Fibroblast of skin of scalp (primary cell): ENCODE results near the gene VCL.

Experiments
- DNase-seq: peaks from one replicate; pipeline ENCODE4 v3.0.0-alpha.2; 2013

The VCL gene

DNA sequence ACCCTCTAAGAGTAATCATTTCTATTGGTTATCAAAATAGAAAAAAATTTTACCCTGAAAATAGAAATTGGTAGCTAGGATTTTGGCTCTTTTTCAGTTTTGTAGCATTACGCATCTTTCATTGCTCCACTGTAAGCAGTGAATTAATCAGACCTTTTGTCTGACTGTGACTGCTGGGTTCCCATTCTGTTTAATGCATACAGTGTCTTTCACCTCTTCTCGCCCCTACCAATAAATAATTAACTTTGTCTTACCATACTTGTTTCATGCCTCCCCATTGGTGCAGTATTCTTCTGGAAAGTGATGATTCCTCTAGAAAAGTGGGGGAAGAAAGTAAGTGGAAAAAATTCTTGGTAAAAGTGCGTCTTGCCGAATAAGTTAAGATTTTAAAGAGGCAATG is 79.5 kb downstream of the VCL start:
- DNase-seq: no peak

DNA sequence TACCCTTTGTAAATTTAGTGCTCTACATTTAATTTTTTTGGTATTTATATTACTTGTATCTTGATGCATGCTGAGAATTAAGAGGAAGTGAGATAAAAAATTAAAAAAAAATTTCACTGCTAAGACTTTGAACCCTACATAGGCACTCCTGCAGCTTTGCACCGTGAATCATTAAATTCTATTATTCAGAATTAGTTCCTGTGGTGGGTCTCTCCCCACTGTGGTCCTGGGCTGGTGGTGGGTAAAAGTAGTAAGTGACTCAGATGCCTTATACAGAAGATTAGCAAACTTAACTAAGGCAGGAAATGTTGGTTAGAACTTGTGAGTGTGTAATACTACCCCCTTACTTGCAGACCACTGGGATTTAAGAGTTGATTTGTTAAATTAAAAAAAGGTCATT is 80.1 kb downstream of the VCL start:
- peak; percentile 76 for DNase-seq

DNA sequence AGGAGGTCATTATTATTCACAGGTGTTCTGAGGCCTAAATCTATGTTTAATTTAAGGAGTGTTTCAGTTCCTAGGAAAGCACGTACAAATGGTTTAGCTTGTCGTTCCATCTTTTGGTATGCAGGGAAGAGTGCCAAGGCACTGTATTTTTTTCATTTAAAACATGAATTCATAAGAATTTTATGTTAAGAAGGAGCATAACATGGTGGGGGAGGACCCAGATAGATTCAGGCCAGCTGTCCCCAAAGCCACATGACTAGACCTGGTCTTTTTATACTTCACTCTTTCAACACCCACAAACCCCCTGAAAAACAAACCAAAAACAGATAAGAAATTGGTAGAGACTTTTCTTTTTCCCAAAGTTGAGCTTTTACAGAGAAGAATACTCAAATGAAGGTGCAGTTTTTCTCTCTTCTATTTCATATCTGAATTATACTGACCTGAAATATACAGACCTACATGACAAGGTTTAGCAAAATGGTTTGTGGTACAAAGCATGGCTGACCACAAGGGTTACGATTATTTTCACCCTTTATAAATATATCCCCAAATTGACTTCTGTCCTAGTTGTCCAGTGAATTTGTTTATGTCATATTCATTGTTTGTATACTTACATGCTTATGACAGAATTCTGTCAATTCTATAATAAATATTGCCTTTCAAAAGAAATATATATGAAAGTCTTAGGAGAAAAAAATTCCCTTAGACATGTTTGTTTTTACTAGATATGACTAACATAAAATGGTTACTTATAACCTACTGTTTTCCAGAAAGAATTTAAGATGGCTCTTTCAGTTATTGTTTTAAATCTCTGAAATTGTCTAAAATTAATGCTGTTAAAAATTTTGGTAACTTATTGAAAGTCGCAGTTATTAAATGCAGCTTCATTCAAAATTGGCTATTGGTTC is 81.4 kb downstream of the VCL start:
- DNase-seq: peak; percentile 65

DNA sequence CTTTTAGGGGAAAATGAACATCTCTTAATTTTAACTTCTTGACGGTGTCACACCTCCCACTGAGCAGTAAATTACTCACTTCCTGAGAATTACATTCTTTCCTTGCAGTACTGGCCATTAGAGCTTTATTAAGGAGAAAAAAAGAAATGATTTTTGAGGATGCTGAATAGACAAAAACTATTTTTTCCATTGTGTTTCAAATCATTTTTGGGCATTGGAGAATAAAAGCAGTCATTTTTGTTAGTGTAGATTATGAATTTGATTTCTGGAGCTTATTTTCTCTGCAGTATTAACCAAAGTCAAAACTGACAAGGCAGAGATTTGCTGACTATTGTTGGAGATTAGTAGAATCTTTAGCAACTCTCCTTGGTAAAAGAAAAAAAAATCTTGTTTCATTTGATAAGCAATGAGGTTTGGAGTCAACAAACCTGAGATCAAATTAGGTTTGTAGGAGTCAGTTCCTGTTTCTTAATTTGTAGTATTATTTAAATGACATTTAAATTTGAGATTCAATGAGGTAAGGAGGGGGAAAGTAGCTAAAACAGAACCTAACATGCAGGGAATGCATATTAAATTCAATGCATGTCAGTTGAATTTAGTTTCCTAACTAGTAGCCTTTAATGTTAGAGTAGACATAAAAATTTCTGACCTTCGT is 82.1 kb downstream of the VCL start:
- DNase-seq: peak; percentile 56

DNA sequence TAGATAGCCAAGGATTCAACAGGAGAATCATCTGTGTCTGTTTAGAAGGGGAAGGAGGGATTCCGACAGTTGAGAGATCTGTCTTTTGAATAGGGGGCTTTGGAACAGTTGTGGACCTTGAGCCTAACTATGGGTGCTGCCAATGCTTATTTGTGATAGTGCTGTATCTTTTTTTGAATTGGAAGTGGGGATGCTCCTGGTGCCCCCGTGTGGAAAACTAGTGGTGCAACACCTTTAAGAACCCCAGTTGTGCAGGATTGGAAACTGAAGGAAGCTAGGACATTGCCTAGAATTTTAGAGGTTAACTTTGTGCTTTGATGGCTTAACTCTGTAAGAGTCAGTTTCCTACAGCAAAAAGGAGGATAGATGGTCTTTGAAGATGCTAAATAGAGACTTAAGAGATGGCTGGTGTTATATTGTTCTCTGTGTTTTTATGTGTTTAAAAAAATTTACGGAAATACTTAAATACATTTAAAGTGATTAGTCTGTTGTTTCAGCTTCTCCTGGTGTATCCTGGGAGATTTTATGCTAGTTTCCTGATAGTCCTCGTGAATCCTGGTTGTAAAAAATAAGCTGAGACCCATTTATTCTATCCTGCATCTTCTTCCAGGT is 83.4 kb downstream of the VCL start:
- DNase-seq: peak; percentile 63

DNA sequence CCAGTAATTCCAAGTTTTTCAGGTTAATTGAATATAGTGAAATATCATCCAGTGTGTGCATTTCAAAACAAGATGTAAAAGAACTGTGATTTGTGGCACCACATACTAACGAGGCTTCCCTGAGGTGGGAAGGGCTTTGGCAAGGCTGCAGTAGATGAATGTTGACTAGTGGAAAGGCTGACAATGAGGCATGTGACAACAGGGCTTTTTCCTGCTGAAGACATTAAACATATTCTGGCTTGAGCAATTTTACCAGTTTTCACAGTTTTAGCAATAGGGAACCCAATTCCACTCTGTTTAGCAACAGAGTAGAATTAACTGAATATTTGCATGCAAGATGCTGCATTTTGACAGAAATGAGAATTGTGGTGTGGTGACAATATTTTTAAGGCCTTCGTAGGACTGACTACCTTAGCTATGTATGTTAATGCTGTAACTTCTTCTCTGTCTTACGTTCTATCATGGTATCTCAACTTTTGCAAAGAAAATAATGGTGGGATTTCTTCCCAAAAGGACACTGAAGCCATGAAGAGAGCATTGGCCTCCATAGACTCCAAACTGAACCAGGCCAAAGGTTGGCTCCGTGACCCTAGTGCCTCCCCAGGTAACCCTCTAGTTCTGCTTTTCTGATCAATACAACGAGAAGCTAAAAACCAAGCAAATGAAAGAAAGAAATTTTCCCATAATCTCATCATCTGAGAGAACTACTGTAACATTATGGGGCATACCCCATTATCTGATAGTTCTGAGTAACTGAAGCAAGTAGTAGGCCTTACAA is 84.2 kb downstream of the VCL start:
- no peak for DNase-seq

DNA sequence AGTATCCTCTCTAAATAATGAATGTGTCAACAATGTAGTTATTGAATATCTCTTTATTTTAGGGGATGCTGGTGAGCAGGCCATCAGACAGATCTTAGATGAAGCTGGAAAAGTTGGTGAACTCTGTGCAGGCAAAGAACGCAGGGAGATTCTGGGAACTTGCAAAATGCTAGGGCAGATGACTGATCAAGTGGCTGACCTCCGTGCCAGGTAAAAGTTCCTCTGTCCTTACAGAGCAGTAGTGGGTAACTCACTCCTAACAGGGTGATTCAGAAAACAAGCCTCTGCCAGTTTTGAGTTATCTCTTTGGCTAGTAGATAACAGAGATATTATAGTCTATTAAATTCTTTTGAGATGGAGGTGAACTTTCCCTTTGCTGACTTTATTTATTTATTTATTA is 85.4 kb downstream of the VCL start:
- DNase-seq: no peak

DNA sequence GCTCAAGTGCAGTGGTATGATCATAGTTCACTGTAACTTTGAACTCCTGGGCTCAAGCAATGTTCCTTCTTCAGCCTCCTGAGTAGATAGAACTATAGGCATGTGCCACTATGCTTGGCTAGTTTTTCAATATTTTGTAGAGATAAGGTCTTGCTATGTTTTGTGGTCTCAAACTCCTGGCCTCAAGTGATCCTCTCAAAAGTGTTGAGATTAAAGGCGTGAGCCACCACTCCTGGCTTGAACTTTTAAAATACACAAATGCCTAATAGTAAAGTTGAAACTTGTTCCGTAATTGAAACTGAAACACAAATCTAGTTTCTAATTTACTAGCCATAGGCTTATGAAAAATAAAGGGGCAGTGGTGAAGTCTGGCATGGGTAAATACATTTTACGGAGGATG is 87.0 kb downstream of the VCL start:
- DNase-seq: no peak

DNA sequence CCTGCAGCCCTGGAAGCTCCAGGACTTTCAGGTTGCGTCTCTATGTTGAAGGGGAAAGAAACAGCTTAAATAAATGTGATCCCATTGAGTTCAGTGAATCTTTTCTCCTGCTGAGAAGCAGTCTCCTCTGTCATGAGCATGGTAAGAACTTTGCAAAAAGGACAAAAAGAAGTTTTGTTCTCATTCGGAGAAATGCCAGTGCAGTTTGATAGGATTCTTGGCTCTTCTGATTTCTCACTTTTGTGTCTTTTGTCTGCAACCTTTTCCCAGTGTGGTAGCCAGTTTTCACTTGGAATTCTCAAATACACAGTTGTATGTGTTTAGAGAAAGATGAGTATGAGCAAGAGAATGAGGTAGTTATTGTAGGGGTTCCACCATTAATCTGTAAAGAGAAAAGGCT is 88.4 kb downstream of the VCL start:
- DNase-seq: no peak

DNA sequence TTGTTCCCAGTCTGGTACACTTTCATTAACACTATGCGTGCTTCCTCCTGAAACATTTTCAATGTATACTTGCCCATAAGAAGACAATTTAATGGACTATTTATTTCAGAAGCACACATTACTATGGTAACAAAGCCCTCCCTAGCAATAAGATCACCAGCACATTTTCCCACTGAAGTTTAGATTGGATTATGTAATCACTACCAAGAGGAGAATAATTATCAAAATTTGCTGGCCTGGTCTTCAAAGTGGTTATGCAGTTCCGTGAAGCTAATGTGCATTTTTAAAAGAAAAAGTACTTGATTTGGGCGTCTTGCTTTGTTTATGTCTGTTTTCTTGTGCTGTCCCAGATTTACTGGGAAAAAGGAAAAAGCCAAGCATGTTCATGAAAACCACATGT is 90.8 kb downstream of the VCL start:
- no peak for DNase-seq

DNA sequence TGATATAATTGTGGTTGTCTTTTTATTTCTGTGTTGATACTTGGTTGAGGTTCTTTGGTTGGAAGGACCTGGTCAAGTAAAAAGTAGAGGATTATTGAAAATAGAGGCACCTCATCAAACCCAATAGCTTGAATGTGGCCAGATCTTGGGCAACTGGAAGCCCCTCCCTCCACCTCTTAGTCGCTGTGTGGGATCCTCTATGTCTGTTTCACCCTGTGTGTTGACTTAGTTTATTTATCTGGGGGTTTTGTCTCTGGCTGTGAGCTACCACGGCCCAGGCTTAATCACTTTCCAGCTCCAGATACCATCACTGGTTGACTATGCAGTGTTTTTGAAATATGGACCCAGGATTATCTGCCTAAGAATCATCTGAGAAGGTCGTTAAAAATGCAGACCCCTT is 94.5 kb downstream of the VCL start:
- DNase-seq: no peak

DNA sequence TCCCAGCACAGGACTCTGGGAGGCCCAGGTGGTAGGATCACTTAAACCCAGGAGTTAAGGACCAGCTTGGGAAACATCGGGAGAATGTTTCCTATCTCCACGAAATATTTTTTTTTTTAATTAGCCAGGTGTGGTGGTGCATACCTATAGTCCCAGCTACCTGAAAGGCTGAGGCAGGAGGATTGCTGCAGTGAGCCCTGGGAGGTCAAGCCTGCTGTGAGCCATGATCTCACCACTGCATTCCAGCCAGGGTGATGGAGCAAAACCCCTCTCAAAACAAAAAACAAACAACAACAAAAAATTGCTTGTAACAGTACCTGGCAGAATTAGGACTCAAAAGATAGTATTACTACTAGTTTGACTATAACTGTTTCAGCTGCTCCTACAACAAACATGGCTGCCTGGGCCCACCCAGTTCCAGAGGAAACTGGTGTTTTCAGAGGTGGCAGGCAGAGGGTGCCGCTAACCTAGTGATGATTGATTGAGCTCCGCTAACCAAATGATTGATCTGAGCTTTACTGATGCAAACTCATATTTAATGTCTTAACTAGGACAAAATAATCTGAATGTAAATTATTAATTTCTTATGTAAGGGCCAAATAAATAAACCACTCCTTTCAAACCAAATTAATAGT is 95.7 kb downstream of the VCL start:
- no peak for DNase-seq

DNA sequence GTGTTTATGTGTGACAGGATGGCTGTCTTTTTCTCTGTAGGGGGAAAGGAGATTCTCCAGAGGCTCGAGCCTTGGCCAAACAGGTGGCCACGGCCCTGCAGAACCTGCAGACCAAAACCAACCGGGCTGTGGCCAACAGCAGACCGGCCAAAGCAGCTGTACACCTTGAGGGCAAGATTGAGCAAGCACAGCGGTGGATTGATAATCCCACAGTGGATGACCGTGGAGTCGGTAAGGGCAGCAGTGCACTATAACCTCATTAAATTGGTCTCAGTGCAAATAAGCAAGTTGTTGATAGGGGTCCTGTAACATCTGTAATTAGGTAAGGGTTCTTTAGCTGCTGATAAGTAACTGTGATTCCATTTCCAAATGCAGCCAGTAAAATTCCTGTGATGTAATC is 96.3 kb downstream of the VCL start:
- no peak for DNase-seq

DNA sequence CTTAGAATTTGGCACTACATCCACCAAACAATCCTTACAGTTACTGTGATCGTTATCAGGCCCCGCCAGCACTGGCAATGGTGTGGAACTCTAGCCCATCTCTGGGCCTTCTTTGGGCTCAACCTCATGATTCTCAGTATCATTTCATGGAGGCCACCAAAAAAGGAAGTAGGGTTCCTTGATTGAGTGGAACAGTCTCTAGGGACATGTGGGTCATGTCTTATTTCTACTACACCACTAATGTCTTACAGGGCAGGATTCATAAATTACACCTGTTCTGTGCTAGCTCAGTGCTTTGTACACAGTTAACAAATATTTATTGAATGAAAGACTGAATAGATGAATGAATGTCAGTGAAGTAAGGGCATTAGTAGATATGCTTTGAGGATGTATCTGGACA is 98.9 kb downstream of the VCL start:
- no peak for DNase-seq

DNA sequence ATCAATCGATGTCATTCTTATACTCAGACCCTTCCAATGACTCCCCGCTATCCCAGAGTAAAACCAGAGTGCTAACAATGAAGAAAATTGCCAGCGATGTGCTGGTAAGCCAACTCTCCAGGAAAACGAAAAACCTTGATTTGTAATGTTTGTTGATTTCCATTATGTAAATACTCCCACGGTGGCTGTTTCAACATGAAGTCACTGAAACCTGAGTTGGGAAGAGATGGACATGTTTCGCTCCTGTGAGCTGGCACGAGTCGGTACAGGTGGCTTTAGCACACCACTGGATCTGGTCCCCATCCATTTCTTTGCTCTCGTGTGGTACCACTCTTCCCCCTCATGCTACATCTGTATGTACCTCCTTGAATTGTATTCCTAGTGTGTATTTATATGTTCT is 99.9 kb downstream of the VCL start:
- no peak for DNase-seq

DNA sequence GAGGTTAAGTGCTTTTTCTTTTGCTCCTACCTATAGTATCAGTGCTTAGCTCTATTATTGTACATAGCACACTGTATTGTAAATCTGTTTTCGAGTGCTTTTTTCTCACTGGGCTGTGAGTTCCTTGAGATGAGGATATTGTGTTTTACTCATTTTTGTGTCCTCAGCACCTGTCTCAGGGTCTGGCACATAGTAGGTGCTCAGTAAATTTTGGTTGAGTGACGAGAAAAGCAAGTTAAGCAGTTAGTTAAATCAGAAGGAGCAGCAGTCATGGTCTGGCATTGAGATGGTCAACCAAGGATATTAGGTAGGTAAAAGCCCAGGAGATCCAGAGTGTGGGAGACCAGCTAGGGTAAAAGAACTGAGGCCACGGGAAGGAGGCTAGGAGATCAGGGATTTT is 101.5 kb downstream of the VCL start:
- no peak for DNase-seq

DNA sequence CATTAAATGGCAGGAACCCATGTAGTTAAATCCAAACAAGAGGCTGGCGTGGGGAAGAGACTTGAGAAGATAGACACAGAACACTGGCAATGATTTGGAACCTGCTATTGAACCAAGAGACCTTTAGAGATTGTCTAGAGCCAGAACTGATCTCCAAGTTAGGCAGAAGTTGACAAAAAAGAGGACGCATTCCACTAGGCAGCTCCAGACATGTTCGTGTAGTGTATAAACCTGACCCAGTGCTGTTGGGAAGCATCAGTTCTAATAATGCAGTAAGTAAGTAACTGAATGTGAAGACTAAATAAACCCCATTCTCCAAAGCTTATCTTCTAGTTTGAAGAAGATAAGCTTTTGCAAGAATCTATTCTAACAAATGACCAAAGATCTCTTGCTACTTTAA is 101.9 kb downstream of the VCL start:
- DNase-seq: no peak

DNA sequence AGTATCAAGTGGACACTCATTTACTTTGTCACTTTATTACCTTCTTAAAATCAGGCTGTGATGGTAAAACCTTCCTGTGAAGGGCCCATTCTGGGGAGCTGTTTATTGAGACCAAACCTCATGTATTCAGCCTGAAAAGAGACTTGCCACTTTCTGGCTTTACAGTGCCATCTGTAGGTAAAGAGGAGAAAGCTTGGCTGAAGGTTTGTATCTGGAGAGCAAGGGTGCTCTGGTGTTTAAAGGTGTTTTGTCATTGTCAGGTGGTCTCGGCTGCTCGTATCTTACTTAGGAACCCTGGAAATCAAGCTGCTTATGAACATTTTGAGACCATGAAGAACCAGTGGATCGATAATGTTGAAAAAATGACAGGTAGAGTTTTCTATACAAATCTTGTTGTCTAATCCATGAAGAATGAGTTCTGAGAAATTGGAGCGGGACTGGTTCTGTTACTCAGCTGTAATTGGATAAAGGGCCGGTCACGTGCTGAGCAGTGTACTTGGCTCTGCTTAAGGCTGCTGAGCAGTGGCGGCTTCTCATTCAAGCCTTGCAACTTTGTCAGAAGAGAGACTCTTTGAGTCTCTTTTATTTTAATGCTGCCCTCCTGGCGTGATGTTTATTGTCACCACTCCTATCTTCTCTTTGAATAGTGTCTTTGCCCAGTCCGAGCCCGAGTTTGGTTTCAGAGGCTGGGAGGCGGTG is 105.8 kb downstream of the VCL start:
- peak; percentile 25 for DNase-seq

DNA sequence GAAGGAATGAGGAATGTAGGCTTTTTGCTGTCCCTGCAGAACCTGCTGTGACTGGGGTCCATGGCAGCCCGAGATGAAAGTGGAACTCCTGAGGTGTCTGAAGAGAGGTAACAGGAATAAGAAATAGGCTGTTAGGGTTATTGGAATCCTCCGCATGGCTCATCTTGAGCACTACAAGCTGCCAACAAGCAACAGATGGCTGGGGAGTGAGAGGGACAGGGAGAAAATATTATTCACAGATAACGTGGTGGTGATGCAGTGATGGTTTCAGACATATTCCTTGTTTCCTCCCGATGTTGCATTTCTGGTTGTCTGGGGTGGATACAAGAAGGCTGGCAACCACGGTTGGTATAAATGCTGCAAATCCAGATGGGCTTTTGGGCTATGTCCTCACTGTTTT is 106.6 kb downstream of the VCL start:
- DNase-seq: no peak

DNA sequence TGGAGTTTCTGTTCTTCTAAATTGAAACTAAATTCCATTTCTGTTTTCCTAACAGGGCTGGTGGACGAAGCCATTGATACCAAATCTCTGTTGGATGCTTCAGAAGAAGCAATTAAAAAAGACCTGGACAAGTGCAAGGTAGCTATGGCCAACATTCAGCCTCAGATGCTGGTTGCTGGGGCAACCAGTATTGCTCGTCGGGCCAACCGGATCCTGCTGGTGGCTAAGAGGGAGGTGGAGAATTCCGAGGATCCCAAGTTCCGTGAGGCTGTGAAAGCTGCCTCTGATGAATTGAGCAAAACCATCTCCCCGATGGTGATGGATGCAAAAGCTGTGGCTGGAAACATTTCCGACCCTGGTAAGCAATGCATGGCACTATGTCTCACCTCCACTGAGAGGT is 107.1 kb downstream of the VCL start:
- no peak for DNase-seq

DNA sequence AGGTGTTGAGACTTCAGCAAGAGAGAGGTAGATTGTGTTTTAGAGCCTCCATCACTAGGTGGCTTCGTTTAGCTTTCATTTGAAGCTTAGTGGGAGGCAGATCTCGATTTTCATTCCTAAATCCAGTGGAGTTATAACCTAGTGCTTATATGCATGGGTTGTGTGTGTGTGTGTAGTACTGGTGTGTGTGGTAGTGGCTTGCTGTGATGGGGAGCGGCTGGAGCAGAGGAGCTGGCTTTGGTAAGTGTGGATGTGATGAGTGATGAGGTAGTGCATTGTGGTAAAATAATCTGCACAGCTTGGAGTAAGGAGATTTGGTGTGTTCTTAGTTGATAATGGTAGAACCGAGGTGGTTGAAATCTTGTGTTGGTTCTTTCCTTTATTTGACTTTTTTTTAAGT is 109.5 kb downstream of the VCL start:
- DNase-seq: no peak

DNA sequence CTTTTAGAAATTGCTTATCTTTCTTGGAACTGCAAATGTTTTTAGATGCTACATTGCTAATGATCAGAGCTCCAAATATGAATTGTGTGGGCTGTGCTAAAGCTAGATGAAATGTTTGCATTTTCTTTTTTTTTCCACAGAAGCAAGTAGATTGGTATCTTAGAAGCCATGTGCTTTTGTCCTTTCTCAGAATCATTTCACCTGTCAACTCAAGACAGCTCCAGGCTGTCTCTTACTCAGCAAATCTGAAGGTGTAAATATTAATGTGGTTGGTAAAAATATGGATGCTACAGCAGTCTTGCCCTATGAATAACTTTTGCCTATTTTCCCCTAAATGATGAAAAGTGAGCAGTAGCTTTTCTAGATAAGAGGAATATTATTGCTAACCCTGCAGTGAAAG is 111.5 kb downstream of the VCL start:
- DNase-seq: no peak
